ENCODE results near the gene ZNF423.

Gene ZNF423

DNA sequence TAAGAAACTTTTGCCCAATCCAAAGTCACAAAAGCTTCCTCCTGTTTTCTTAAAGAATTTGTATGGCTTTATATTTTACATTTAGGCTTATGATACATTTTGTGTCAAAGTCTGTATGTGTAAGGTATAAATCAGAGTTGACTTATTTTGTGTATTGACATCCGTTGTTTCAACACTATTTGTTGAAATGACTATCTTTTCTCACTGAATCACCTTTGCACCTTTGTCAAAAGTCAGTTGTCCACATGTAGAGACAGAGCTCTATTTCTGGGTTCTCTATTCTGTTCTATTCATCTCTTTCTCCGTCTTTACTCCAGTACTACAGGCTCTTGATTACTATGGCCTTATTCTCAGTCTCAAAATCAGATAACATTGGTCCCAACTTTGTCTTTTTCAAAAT lies 409.1 kb downstream of the ZNF423 start:
- Histone ChIP-seq H3K36me3 (replicated peaks; ENCODE audit: insufficient read depth, low read length) (no peaks in the 10 kb centered on the region), H3K9me3 (replicated peaks; ENCODE audit: insufficient read depth, low read length) (no peaks in the 10 kb centered on the region), H3F3A (ENCODE audit: insufficient read depth, low read length) (0 out of 2 replicates have a peak, but pooled peaks cover under 1% of the 10 kb centered on the region), H3K79me2 (ENCODE audit: low read length) (no peaks in the 10 kb centered on the region), H3K4me1 (ENCODE audit: low read length) (peaks cover 9% of the 10 kb centered on the region), H3K9ac (ENCODE audit: low read length) (no peak overlapping the region), H3K9me2 (replicated peaks; ENCODE audit: insufficient read depth, low read length) (no peaks in the 10 kb centered on the region), H2AFZ (ENCODE audit: low read length) (no peak overlapping the region), H3K27me3 (replicated peaks; ENCODE audit: insufficient read depth, low read length) (no peaks in the 10 kb centered on the region), H3K27ac (ENCODE audit: low read length) (no peak overlapping the region), H4K20me1 (ENCODE audit: insufficient read depth, low read length) (no peaks in the 10 kb centered on the region), H3K4me2 (ENCODE audit: low read depth, low read length) (no peak overlapping the region), H3K4me3 (ENCODE audit: low read length) (no peak overlapping the region)
- no peak for DNase-seq
- TF ChIP-seq EZH2phosphoT487 (IDR thresholded peaks at IDR 0.05; ENCODE audit: low read length) (no peak), EZH2 (optimal IDR thresholded peaks at IDR 0.05; ENCODE audit: low read depth, low read length) (no peak)
- TF ChIP-seq, protein P1, sequence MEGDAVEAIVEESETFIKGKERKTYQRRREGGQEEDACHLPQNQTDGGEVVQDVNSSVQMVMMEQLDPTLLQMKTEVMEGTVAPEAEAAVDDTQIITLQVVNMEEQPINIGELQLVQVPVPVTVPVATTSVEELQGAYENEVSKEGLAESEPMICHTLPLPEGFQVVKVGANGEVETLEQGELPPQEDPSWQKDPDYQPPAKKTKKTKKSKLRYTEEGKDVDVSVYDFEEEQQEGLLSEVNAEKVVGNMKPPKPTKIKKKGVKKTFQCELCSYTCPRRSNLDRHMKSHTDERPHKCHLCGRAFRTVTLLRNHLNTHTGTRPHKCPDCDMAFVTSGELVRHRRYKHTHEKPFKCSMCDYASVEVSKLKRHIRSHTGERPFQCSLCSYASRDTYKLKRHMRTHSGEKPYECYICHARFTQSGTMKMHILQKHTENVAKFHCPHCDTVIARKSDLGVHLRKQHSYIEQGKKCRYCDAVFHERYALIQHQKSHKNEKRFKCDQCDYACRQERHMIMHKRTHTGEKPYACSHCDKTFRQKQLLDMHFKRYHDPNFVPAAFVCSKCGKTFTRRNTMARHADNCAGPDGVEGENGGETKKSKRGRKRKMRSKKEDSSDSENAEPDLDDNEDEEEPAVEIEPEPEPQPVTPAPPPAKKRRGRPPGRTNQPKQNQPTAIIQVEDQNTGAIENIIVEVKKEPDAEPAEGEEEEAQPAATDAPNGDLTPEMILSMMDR (IDR thresholded peaks at IDR 0.05; ENCODE audit: low read length), result no peak

DNA sequence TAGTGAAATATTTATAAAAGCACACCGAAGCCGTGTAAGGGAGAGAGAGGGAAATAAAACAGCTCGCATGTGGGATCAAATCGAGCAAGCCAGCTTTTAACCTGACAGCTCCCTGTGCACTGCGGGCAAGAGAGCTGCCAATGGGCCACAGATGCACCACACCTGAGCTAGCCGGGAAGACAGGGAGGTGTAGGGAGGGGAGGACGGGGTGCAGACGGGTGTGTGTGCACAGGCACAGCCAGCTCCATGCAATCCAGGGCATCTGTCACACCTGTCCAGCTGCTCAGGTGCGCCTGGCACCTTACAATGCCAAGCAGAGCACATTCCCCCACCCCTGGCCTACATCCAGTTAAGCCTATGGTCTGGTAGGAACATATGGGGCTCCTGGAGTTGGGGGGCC lies 412.3 kb downstream of the ZNF423 start:
- H3K79me2 ChIP-seq (ENCODE audit: low read length), result no peaks in the 10 kb centered on the region
- peaks cover 22% of the 10 kb centered on the region for H3K4me1 ChIP-seq (ENCODE audit: low read length)
- no peak overlapping the region for H3K4me3 ChIP-seq (ENCODE audit: low read length)

DNA sequence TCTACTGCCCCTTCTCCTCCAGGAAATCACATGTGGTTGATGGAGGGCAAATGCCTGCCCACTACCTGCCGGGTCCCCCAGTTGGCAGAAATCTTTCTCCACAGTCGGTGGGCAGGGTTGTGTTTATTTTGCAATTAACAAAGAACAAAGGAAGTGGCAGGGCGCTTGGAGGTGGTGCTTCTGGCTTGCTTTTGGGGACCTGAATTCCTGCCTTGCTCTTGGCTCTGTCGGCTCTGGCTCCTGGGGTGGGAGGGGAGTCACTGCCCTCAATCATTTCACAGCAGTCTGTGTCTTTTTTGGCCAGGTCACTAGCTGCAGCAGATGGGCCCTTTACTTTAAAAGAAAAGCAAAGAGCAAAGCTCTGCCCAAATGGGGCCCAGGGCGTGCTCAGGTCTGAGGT lies 413.1 kb downstream of the ZNF423 start:
- no peak overlapping the region for H2AFZ ChIP-seq (ENCODE audit: low read length)
- H3K9me2 ChIP-seq (replicated peaks; ENCODE audit: insufficient read depth, low read length), result no peaks in the 10 kb centered on the region
- no peak overlapping the region for H3K27ac ChIP-seq (ENCODE audit: low read length)
- H3K4me3 ChIP-seq (ENCODE audit: low read length), result no peak overlapping the region
- no peaks in the 10 kb centered on the region for H3K27me3 ChIP-seq (replicated peaks; ENCODE audit: insufficient read depth, low read length)
- TF ChIP-seq EZH2phosphoT487 (IDR thresholded peaks at IDR 0.05; ENCODE audit: low read length) (no peak), EZH2 (optimal IDR thresholded peaks at IDR 0.05; ENCODE audit: low read depth, low read length) (no peak)
- TF ChIP-seq, protein P1 (IDR thresholded peaks at IDR 0.05; ENCODE audit: low read length), result no peak
- H3K9me3 ChIP-seq (replicated peaks; ENCODE audit: insufficient read depth, low read length), result no peaks in the 10 kb centered on the region
- H3K36me3 ChIP-seq (replicated peaks; ENCODE audit: insufficient read depth, low read length), result no peaks in the 10 kb centered on the region
- peaks cover 22% of the 10 kb centered on the region for H3K4me1 ChIP-seq (ENCODE audit: low read length)
- no peak overlapping the region for H3K9ac ChIP-seq (ENCODE audit: low read length)
- no peaks in the 10 kb centered on the region for H3K79me2 ChIP-seq (ENCODE audit: low read length)
- no peaks in the 10 kb centered on the region for H4K20me1 ChIP-seq (ENCODE audit: insufficient read depth, low read length)
- H3F3A ChIP-seq (ENCODE audit: insufficient read depth, low read length), result 0 out of 2 replicates have a peak, but pooled peaks cover 3% of the 10 kb centered on the region
- no peak overlapping the region for H3K4me2 ChIP-seq (ENCODE audit: low read depth, low read length)
- DNase-seq, result no peak

More for the DNA sequence above, 412.3 kb downstream of the ZNF423 start:
- no peaks in the 10 kb centered on the region for H4K20me1 ChIP-seq (ENCODE audit: insufficient read depth, low read length)
- H3K27me3 ChIP-seq (replicated peaks; ENCODE audit: insufficient read depth, low read length), result no peaks in the 10 kb centered on the region
- H3K9me2 ChIP-seq (replicated peaks; ENCODE audit: insufficient read depth, low read length), result no peaks in the 10 kb centered on the region
- H3K36me3 ChIP-seq (replicated peaks; ENCODE audit: insufficient read depth, low read length), result no peaks in the 10 kb centered on the region
- DNase-seq, result no peak
- no peak for TF ChIP-seq EZH2 (optimal IDR thresholded peaks at IDR 0.05; ENCODE audit: low read depth, low read length)
- TF ChIP-seq, protein P1 (IDR thresholded peaks at IDR 0.05; ENCODE audit: low read length), result no peak
- no peak for TF ChIP-seq EZH2phosphoT487 (IDR thresholded peaks at IDR 0.05; ENCODE audit: low read length)
- no peak overlapping the region for H3K27ac ChIP-seq (ENCODE audit: low read length)
- 0 out of 2 replicates have a peak, but pooled peaks cover 3% of the 10 kb centered on the region for H3F3A ChIP-seq (ENCODE audit: insufficient read depth, low read length)
- no peak overlapping the region for H3K4me2 ChIP-seq (ENCODE audit: low read depth, low read length)
- no peaks in the 10 kb centered on the region for H3K9me3 ChIP-seq (replicated peaks; ENCODE audit: insufficient read depth, low read length)
- H3K9ac ChIP-seq (ENCODE audit: low read length), result no peak overlapping the region
- no peak overlapping the region for H2AFZ ChIP-seq (ENCODE audit: low read length)

Data from MM.1S (cell line).